Upper lobe of left lung (tissue), 6 donors: ENCODE results near the gene EEF2. TPM values are rescaled to one million over a fixed set of nuclear protein-coding genes. Genes with fewer than 3 reads are reported as not detected.
"Not testable (repeated sequence)": the region's sequence is repeated elsewhere in the genome, so short reads cannot be mapped to it uniquely, and the experiment has no call there.

Experiments used
- ATAC-seq, 2 donors: fragments of 200-7000 bp; cut with Tn5 transposase; one replicate each; pipeline ENCODE4 v1.9.1; 2022; ENCODE audit warnings: mild to moderate bottlenecking in 2 of 2, moderate library complexity in 2 of 2; ENCODE audit not compliant: low FRiP score in 2 of 2
- DNase-seq, 2 donors: peaks; one replicate each; pipeline ENCODE4 v3.0.0-alpha.2; 2019 to 2020
- H3K27ac ChIP-seq, 4 donors: fragments of 200-600 bp; sonication (generic); one replicate each; pipeline ENCODE4 v1.5.1; 2016 to 2019
- H3K27me3 ChIP-seq, 4 donors: fragments of 200-600 bp; sonication (generic); one replicate each; pipeline ENCODE4 v1.5.1; 2017 to 2019
- H3K36me3 ChIP-seq, 4 donors: fragments of 200-600 bp; sonication (generic); one replicate each; pipeline ENCODE4 v1.5.1; 2016 to 2019
- H3K4me1 ChIP-seq, 4 donors: fragments of 200-600 bp; sonication (generic); one replicate each; pipeline ENCODE4 v1.5.1; 2018 to 2019
- H3K4me3 ChIP-seq, 4 donors: fragments of 200-600 bp; sonication (generic); one replicate each; pipeline ENCODE4 v1.5.1; 2017 to 2019; ENCODE audit warnings: mild to moderate bottlenecking in 2 of 4, moderate library complexity in 1 of 4
- H3K9me3 ChIP-seq, 4 donors: fragments of 200-600 bp; sonication (generic); one replicate each; pipeline ENCODE4 v1.5.1; 2018 to 2019
- EP300 ChIP-seq, 4 donors: sonication (generic); formaldehyde crosslinking; IDR thresholded peaks; one replicate each; pipeline ENCODE4 v1.5.1; 2017; ENCODE audit warnings: antibody characterized with exemption in 4 of 4, control low read depth in 2 of 4
- POLR2A ChIP-seq, 4 donors: fragments of 450-650 bp; IDR thresholded peaks; one replicate each; pipeline ENCODE4 v1.5.1; 2016 to 2017; ENCODE audit warnings: antibody characterized with exemption in 4 of 4, mild to moderate bottlenecking in 2 of 4
- POLR2AphosphoS5 ChIP-seq, 2 donors: sonication (generic); formaldehyde crosslinking; IDR thresholded peaks; one replicate each; pipeline ENCODE4 v1.5.1; 2017; ENCODE audit warnings: antibody characterized with exemption in 2 of 2
- WGBS, 2 donors: methylation state at CpG; one replicate each; pipeline ENCODE4 v1.1.5; 2017 to 2018; 5-methylcytosine and 5-hydroxymethylcytosine counted together
- total RNA-seq, 6 donors: library from RNA; depleted of rRNA in 4 of 6; stranded (reverse); fragments of >200 nt in 4 of 6; gene quantifications; one replicate each; pipeline versions ENCODE4 v1.1.0 to v1.2.1, GENCODE V29; 2016 to 2021
- TF ChIP-seq, protein P1 (sequence below), 6 experiments: fragments of 450-650 bp in 4 of 6; fragments of 200-600 bp in 2 of 6; sonication (generic) in 2 of 6; IDR thresholded peaks; one replicate each; pipeline ENCODE4 v1.5.1; 2016 to 2019; ENCODE audit warnings: antibody characterized with exemption in 6 of 6
- donor health status: DM: no; HTN: no; CAD: no; lungs with moderate emphysema.
- donor health status: DM: no; HTN: yes; CAD: no; lungs with severe emphysema.

The EEF2 gene
- total RNA-seq, 6 donors from 2014 or later = 1,167 to 2,562 (median 1,758) TPM

DNA sequence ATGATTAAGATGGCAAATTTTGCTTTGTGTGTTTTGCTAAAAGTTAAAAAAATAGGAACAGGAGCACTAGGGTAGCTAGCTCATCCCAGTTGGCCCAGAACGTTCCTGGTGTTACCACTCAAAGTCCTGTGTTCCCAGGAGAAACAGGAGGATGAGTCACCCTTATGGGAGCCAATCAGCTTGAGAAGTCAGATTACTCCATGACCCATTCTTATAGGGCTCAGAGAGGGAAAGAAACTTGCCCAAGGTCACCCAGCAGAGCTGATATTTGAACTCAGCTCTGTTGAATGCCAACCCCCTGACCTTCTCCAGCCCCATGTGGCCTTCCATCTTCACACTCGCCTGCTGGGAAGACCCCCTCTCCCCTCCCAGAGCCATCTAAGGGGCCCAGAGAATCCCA, 39.4 kb downstream of the EEF2 start:
- 51 to 68% methylated on average over 2 of the region's 2 CpGs for WGBS, 2 donors
- H3K4me1 ChIP-seq = peaks cover 0 to 7% (median 4%) of the 10 kb centered on the region in 4 donors
- ATAC-seq = no peak

DNA sequence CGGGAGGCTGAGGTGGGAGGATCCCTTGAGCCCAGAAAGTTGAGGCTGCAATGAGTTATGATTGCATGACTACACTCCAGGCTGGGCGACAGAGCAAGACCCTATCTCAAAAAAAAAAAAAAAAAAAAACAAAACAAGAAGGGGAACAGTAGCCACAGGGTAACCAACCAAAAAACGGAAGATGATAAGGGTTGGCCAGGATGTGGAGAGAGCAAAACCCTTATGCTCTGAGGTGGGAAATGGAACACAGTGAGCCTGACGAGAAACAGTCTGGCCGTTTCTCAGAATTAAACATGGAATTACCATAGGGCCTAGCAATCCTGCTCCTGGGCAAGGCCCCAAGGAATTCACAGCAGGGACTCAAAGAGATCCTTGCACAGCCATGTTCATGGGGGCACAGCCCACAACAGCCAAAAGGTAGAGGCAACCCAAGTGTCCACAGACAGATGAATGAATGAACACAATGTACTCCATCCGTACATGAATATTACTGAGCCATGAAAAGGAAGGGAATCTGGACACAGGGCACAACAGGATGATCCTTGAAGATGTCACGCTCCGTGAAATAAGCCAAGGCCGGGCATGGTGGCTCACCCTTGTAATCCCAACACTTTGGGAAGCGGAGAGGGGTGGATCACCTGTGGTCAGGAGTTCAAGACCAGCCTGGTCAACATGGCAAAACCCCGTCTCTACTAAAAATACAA, 41.1 kb downstream of the EEF2 start:
- TF ChIP-seq POLR2AphosphoS5 (IDR thresholded peaks at IDR 0.05) = no peak
- no peak for TF ChIP-seq EP300 (IDR thresholded peaks at IDR 0.05)
- TF ChIP-seq, protein P1, sequence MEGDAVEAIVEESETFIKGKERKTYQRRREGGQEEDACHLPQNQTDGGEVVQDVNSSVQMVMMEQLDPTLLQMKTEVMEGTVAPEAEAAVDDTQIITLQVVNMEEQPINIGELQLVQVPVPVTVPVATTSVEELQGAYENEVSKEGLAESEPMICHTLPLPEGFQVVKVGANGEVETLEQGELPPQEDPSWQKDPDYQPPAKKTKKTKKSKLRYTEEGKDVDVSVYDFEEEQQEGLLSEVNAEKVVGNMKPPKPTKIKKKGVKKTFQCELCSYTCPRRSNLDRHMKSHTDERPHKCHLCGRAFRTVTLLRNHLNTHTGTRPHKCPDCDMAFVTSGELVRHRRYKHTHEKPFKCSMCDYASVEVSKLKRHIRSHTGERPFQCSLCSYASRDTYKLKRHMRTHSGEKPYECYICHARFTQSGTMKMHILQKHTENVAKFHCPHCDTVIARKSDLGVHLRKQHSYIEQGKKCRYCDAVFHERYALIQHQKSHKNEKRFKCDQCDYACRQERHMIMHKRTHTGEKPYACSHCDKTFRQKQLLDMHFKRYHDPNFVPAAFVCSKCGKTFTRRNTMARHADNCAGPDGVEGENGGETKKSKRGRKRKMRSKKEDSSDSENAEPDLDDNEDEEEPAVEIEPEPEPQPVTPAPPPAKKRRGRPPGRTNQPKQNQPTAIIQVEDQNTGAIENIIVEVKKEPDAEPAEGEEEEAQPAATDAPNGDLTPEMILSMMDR (IDR thresholded peaks at IDR 0.05) = no peak
- no peak for TF ChIP-seq POLR2A (IDR thresholded peaks at IDR 0.05)
- 71 to 77% methylated on average over 11 of the region's 11 CpGs for WGBS, 2 donors
- H3K36me3 ChIP-seq = no peaks in the 10 kb centered on the region
- no peaks in the 10 kb centered on the region for H3K27me3 ChIP-seq
- no peak overlapping the region for H3K27ac ChIP-seq
- ATAC-seq (no peak), DNase-seq (no peak)
- no peaks in the 10 kb centered on the region for H3K4me1 ChIP-seq
- no peaks in the 10 kb centered on the region for H3K9me3 ChIP-seq
- H3K4me3 ChIP-seq = no peak overlapping the region

More for the DNA sequence above, 39.4 kb downstream of the EEF2 start:
- TF ChIP-seq POLR2A (IDR thresholded peaks at IDR 0.05) (no peak), EP300 (IDR thresholded peaks at IDR 0.05) (no peak), POLR2AphosphoS5 (IDR thresholded peaks at IDR 0.05) (no peak)
- TF ChIP-seq, protein P1 (IDR thresholded peaks at IDR 0.05) = no peak
- H3K27ac ChIP-seq = no peak overlapping the region
- no peaks in the 10 kb centered on the region for H3K36me3 ChIP-seq
- H3K9me3 ChIP-seq = no peaks in the 10 kb centered on the region
- H3K4me3 ChIP-seq = no peak overlapping the region
- peaks cover 0 to 5% (median 0%) of the 10 kb centered on the region in 4 donors for H3K27me3 ChIP-seq
- no peak for DNase-seq

DNA sequence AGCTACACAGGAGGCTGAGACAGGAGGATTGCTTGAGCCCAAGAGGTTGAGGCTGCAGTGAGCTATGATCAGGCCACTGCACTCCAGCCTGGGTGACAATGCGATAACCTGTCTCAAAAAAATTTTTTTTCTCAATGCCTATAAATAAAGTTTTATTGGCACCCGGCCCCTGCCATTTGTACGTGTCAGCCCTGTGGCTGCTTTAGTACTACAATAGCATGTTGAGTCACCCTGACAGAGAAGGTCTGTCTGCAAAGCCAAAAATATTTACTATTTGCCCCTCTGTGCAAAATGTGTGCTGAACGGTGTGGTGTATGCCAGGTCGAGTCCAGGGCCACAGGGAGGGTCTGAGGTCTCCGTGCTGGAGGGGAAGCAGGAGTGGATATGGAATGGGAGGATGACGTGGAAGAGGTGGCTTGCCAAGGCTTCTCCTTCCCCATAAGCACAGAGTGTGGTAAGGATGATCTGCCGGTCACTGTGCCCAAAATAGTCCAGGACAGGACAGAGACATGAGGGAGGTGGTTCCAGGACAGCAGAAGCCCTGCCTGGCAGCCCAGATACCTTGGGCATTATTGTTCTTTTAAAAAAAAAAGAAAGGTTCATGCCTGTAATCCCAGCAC, 42.4 kb downstream of the EEF2 start:
- H3K36me3 ChIP-seq = no peaks in the 10 kb centered on the region
- H3K9me3 ChIP-seq = no peaks in the 10 kb centered on the region
- WGBS, 2 donors = 81 to 83% methylated on average over 7 to 8 of the region's 8 CpGs
- no peak overlapping the region for H3K27ac ChIP-seq
- no peaks in the 10 kb centered on the region for H3K4me1 ChIP-seq
- ATAC-seq (no peak), DNase-seq (no peak)
- TF ChIP-seq POLR2AphosphoS5 (IDR thresholded peaks at IDR 0.05) = no peak
- no peak for TF ChIP-seq POLR2A (IDR thresholded peaks at IDR 0.05)
- TF ChIP-seq EP300 (IDR thresholded peaks at IDR 0.05) = no peak
- TF ChIP-seq, protein P1 (IDR thresholded peaks at IDR 0.05) = no peak
- H3K4me3 ChIP-seq = no peak overlapping the region
- H3K27me3 ChIP-seq = no peaks in the 10 kb centered on the region

DNA sequence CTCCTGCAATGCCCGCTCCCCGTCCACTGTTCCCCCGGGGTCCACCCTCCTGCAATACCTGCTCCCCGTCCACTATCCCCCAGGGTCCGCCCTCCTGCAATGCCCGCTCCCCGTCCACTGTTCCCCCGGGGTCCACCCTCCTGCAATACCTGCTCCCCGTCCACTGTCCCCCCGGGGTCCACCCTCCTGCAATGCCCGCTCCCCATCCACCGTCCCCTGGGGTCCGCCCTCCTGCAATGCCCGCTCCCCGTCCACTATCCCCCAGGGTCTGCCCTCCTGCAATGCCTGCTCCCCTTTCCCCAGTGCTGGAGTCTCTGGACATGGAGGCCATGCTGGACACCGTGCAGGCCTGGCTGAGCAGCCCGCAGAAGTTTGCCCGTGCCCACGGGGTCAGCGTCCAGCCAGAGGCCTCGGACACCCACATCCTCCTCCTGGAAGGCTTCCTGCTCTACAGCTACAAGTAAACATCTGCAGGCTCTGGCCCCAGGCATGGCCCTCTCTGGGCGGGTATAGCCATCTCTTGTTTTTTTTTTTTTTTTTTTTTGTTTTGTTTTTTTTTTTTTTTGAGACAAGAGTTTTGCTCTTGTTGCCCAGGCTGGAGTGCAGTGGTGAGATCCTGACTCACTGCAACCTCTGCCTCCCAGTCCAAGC, 46.8 kb downstream of the EEF2 start:
- not testable (repeated sequence) for H3K27ac ChIP-seq, H3K4me3 ChIP-seq, H3K36me3 ChIP-seq, H3K27me3 ChIP-seq, H3K9me3 ChIP-seq, H3K4me1 ChIP-seq, DNase-seq, ATAC-seq
- WGBS, 2 donors = 87 to 88% methylated on average over 11 to 14 of the region's 22 CpGs
